ENCODE results near the gene ADK.

Gene ADK

GRCh38 chr10:74380795-74381194 is 229.8 kb downstream of the ADK start:
- peaks cover 4% of the 10 kb centered on the region for H3K36me3 Mint-ChIP-seq (ENCODE audit: low read depth)
- peaks cover 12% of the 10 kb centered on the region for H3K4me1 Mint-ChIP-seq
- H3K27ac Mint-ChIP-seq = no peak overlapping the region
- no peak for TF ChIP-seq CTCF (IDR thresholded peaks at IDR 0.05)
- no peaks in the 10 kb centered on the region for H3K9me3 Mint-ChIP-seq
- no peak for DNase-seq
- no peak overlapping the region for H3K4me3 Mint-ChIP-seq
- H3K27me3 Mint-ChIP-seq (ENCODE audit: low read depth, poor library complexity) = no peaks in the 10 kb centered on the region

- DNase-seq = no peak
- H3K4me3 Mint-ChIP-seq = no peak overlapping the region
- H3K27me3 Mint-ChIP-seq (ENCODE audit: low read depth, poor library complexity) = no peaks in the 10 kb centered on the region
- peaks cover 4% of the 10 kb centered on the region for H3K36me3 Mint-ChIP-seq (ENCODE audit: low read depth)
- no peak overlapping the region for H3K27ac Mint-ChIP-seq
- no peaks in the 10 kb centered on the region for H3K9me3 Mint-ChIP-seq
- TF ChIP-seq CTCF (IDR thresholded peaks at IDR 0.05) = no peak
- H3K4me1 Mint-ChIP-seq = peaks cover 12% of the 10 kb centered on the region
Observed at GRCh38 chr10:74381291-74381853, 230.4 kb downstream of the ADK start.

- Mint-ChIP-seq H3K36me3 (ENCODE audit: low read depth) (peaks cover 4% of the 10 kb centered on the region), H3K4me1 (peaks cover 5% of the 10 kb centered on the region), H3K4me3 (no peak overlapping the region), H3K9me3 (no peaks in the 10 kb centered on the region), H3K27ac (no peak overlapping the region), H3K27me3 (ENCODE audit: low read depth, poor library complexity) (no peaks in the 10 kb centered on the region)
- TF ChIP-seq CTCF (IDR thresholded peaks at IDR 0.05) = no peak
- DNase-seq = no peak
Observed at GRCh38 chr10:74382663-74383062, 231.6 kb downstream of the ADK start.

GRCh38 chr10:74383642-74384041 is 232.6 kb downstream of the ADK start:
- H3K36me3 Mint-ChIP-seq (ENCODE audit: low read depth) = peaks cover under 1% of the 10 kb centered on the region
- peaks cover 5% of the 10 kb centered on the region for H3K4me1 Mint-ChIP-seq
- H3K27me3 Mint-ChIP-seq (ENCODE audit: low read depth, poor library complexity) = no peaks in the 10 kb centered on the region
- no peak for DNase-seq
- no peaks in the 10 kb centered on the region for H3K9me3 Mint-ChIP-seq
- no peak for TF ChIP-seq CTCF (IDR thresholded peaks at IDR 0.05)
- H3K4me3 Mint-ChIP-seq = no peak overlapping the region
- no peak overlapping the region for H3K27ac Mint-ChIP-seq

GRCh38 chr10:74384615-74385183 is 233.7 kb downstream of the ADK start:
- H3K9me3 Mint-ChIP-seq = no peaks in the 10 kb centered on the region
- no peak overlapping the region for H3K27ac Mint-ChIP-seq
- no peak for TF ChIP-seq CTCF (IDR thresholded peaks at IDR 0.05)
- H3K27me3 Mint-ChIP-seq (ENCODE audit: low read depth, poor library complexity) = no peaks in the 10 kb centered on the region
- H3K36me3 Mint-ChIP-seq (ENCODE audit: low read depth) = no peaks in the 10 kb centered on the region
- H3K4me1 Mint-ChIP-seq = peaks cover 5% of the 10 kb centered on the region
- DNase-seq = no peak
- no peak overlapping the region for H3K4me3 Mint-ChIP-seq

- no peak overlapping the region for H3K27ac Mint-ChIP-seq
- no peaks in the 10 kb centered on the region for H3K27me3 Mint-ChIP-seq (ENCODE audit: low read depth, poor library complexity)
- H3K4me1 Mint-ChIP-seq = peaks cover 5% of the 10 kb centered on the region
- H3K4me3 Mint-ChIP-seq = no peak overlapping the region
- no peak for TF ChIP-seq CTCF (IDR thresholded peaks at IDR 0.05)
- no peaks in the 10 kb centered on the region for H3K36me3 Mint-ChIP-seq (ENCODE audit: low read depth)
- no peak for DNase-seq
- no peaks in the 10 kb centered on the region for H3K9me3 Mint-ChIP-seq
Observed at GRCh38 chr10:74388801-74389200, 237.8 kb downstream of the ADK start.

All from nephron progenitor cell (in vitro differentiated cells).